Measurements from ENCODE around the gene SLFNL1.

Gene SLFNL1

GRCh38 chr1:40976952-40977690 is 44.4 kb downstream of the SLFNL1 start:
- H3K4me1 ChIP-seq (ENCODE audit: control insufficient read depth, insufficient read depth, low read length): peaks cover 38% of the 10 kb centered on the region
- no peaks in the 10 kb centered on the region for H3K9me3 ChIP-seq (replicated peaks; ENCODE audit: low read length)
- H3K9ac ChIP-seq (ENCODE audit: low read depth, low read length): no peak overlapping the region
- no peaks in the 10 kb centered on the region for H3K36me3 ChIP-seq (ENCODE audit: insufficient read depth, low read length)
- H3K4me2 ChIP-seq (ENCODE audit: low read length): peak overlapping the region; percentile 2
- no peak overlapping the region for H3K4me3 ChIP-seq (ENCODE audit: low read length)
- no peaks in the 10 kb centered on the region for H3K27me3 ChIP-seq (ENCODE audit: control insufficient read depth, insufficient read depth, low read length)

- peaks cover 21% of the 10 kb centered on the region for H3K4me1 ChIP-seq (ENCODE audit: control insufficient read depth, insufficient read depth, low read length)
- no peaks in the 10 kb centered on the region for H3K27me3 ChIP-seq (ENCODE audit: control insufficient read depth, insufficient read depth, low read length)
- H3K4me2 ChIP-seq (ENCODE audit: low read length): no peak overlapping the region
- no peaks in the 10 kb centered on the region for H3K36me3 ChIP-seq (ENCODE audit: insufficient read depth, low read length)
- H3K4me3 ChIP-seq (ENCODE audit: low read length): no peak overlapping the region
- no peak overlapping the region for H3K9ac ChIP-seq (ENCODE audit: low read depth, low read length)
- H3K9me3 ChIP-seq (replicated peaks; ENCODE audit: low read length): no peaks in the 10 kb centered on the region
Measured at GRCh38 chr1:40974945-40975344, 46.6 kb downstream of the SLFNL1 start.

GRCh38 chr1:40973912-40974311 is 47.6 kb downstream of the SLFNL1 start:
- H3K9ac ChIP-seq (ENCODE audit: low read depth, low read length): no peak overlapping the region
- H3K9me3 ChIP-seq (replicated peaks; ENCODE audit: low read length): no peaks in the 10 kb centered on the region
- H3K4me3 ChIP-seq (ENCODE audit: low read length): no peak overlapping the region
- no peaks in the 10 kb centered on the region for H3K36me3 ChIP-seq (ENCODE audit: insufficient read depth, low read length)
- H3K4me2 ChIP-seq (ENCODE audit: low read length): no peak overlapping the region
- H3K27me3 ChIP-seq (ENCODE audit: control insufficient read depth, insufficient read depth, low read length): no peaks in the 10 kb centered on the region
- peaks cover 16% of the 10 kb centered on the region for H3K4me1 ChIP-seq (ENCODE audit: control insufficient read depth, insufficient read depth, low read length)

GRCh38 chr1:40971966-40972365 is 49.6 kb downstream of the SLFNL1 start:
- Histone ChIP-seq H3K4me3 (ENCODE audit: low read length) (no peak overlapping the region), H3K4me1 (ENCODE audit: control insufficient read depth, insufficient read depth, low read length) (peaks cover 18% of the 10 kb centered on the region), H3K36me3 (ENCODE audit: insufficient read depth, low read length) (no peaks in the 10 kb centered on the region), H3K27me3 (ENCODE audit: control insufficient read depth, insufficient read depth, low read length) (no peaks in the 10 kb centered on the region), H3K9me3 (replicated peaks; ENCODE audit: low read length) (no peaks in the 10 kb centered on the region), H3K9ac (ENCODE audit: low read depth, low read length) (no peak overlapping the region), H3K4me2 (ENCODE audit: low read length) (no peak overlapping the region)

GRCh38 chr1:40969445-40969844 is 52.1 kb downstream of the SLFNL1 start:
- peaks cover 14% of the 10 kb centered on the region for H3K4me1 ChIP-seq (ENCODE audit: control insufficient read depth, insufficient read depth, low read length)
- H3K4me3 ChIP-seq (ENCODE audit: low read length): no peak overlapping the region
- no peaks in the 10 kb centered on the region for H3K9me3 ChIP-seq (replicated peaks; ENCODE audit: low read length)
- no peaks in the 10 kb centered on the region for H3K27me3 ChIP-seq (ENCODE audit: control insufficient read depth, insufficient read depth, low read length)
- no peaks in the 10 kb centered on the region for H3K36me3 ChIP-seq (ENCODE audit: insufficient read depth, low read length)
- no peak overlapping the region for H3K9ac ChIP-seq (ENCODE audit: low read depth, low read length)
- H3K4me2 ChIP-seq (ENCODE audit: low read length): no peak overlapping the region

- Histone ChIP-seq H3K36me3 (ENCODE audit: insufficient read depth, low read length) (no peaks in the 10 kb centered on the region), H3K27me3 (ENCODE audit: control insufficient read depth, insufficient read depth, low read length) (no peaks in the 10 kb centered on the region), H3K9me3 (replicated peaks; ENCODE audit: low read length) (no peaks in the 10 kb centered on the region), H3K9ac (ENCODE audit: low read depth, low read length) (no peak overlapping the region), H3K4me2 (ENCODE audit: low read length) (no peak overlapping the region), H3K4me3 (ENCODE audit: low read length) (no peak overlapping the region), H3K4me1 (ENCODE audit: control insufficient read depth, insufficient read depth, low read length) (peaks cover 14% of the 10 kb centered on the region)
Measured at GRCh38 chr1:40966417-40966816, 55.1 kb downstream of the SLFNL1 start.

Measured in skeletal muscle satellite cell (primary cell).